GM12878 (cell line): Measurements from ENCODE around the gene PRKAR1A. TPM values are rescaled to one million over a fixed set of nuclear protein-coding genes. Genes with fewer than 3 reads are reported as not detected.

Experiments
- ATAC-seq: fragments of 200-7000 bp; cut with Tn5 transposase; 3 replicates; pipeline ENCODE4 v1.9.1; 2020; ENCODE audit warnings: mild to moderate bottlenecking, moderate library complexity
- BruUV-seq: library from RNA; stranded (reverse); fragments of 400-500 nt; replicated peaks from 2 replicates; lab custom pipeline; 2021; lab: Mats Ljungman, UMichigan
- CTCF ChIA-PET: fragments of 300-600 bp; sonication (Branson Sonifier 250); formaldehyde crosslinking; extraction: SDS; loops from one replicate; lab custom pipeline; 2021; ENCODE audit warnings: inconsistent platforms; lab: Yijun Ruan, JAX
- POLR2A ChIA-PET: fragments of 350-600 bp; formaldehyde crosslinking; extraction: SDS; loops from one replicate; lab custom pipeline; 2021; ENCODE audit warnings: inconsistent platforms; lab: Charles Lee
- RAD21 ChIA-PET: fragments of 300-600 bp; sonication (Branson Sonifier 250); formaldehyde crosslinking; loops from one replicate; lab custom pipeline; 2023; ENCODE audit warnings: antibody characterized with exemption; ENCODE audit not compliant: unreplicated experiment; lab: Charles Lee
- SMC1A ChIA-PET: fragments of 300-600 bp; sonication (Branson Sonifier 250); formaldehyde crosslinking; loops from one replicate; lab custom pipeline; 2023; ENCODE audit not compliant: unreplicated experiment, uncharacterized antibody; lab: Charles Lee
- DNase-seq: peaks from one replicate; pipeline ENCODE4 v3.0.0-alpha.2; 2011; ENCODE audit warnings: low read depth, low spot score
- FAIRE-seq: peaks from 3 replicates; lab custom pipeline; 2011; peaks lifted over from hg19 to GRCh38; lab: Jason Lieb, UNC
- H2AFZ ChIP-seq: 2 replicates; pipeline ENCODE4 v1.6.0; 2011; ENCODE audit warnings: low read depth, low read length, control low read depth; ENCODE audit not compliant: control insufficient read depth
- H3K27ac ChIP-seq: 2 replicates; pipeline ENCODE4 v1.5.1; 2011; ENCODE audit warnings: control low read depth; ENCODE audit not compliant: control insufficient read depth, insufficient read depth
- H3K27me3 ChIP-seq, 2 experiments: replicated peaks in 1 of 2; 2 replicates each; pipeline versions ENCODE4 v1.6.0 to v1.6.1; 2011; ENCODE audit warnings: low read length in 1 of 2; ENCODE audit not compliant: control insufficient read depth in 2 of 2, insufficient read depth in 2 of 2
- H3K36me3 ChIP-seq, 2 experiments: 2 replicates each; pipeline ENCODE4 v1.5.1; 2011; ENCODE audit warnings: low read length in 1 of 2; ENCODE audit not compliant: control insufficient read depth in 2 of 2, insufficient read depth in 2 of 2
- H3K4me1 ChIP-seq: 2 replicates; pipeline ENCODE4 v1.6.1; 2011; ENCODE audit warnings: mild to moderate bottlenecking, low read length, moderate library complexity, mixed read lengths; ENCODE audit not compliant: control insufficient read depth, insufficient read depth
- H3K4me2 ChIP-seq: 2 replicates; pipeline ENCODE4 v1.6.0; 2011; ENCODE audit warnings: control low read depth; ENCODE audit not compliant: control insufficient read depth, insufficient read depth
- H3K4me3 ChIP-seq: fragments of 200-600 bp; sonication (generic); 2 replicates; pipeline ENCODE4 v1.5.1; 2016
- H3K79me2 ChIP-seq: 2 replicates; pipeline ENCODE4 v1.6.0; 2011; ENCODE audit warnings: low read length; ENCODE audit not compliant: control insufficient read depth, insufficient read depth
- H3K9ac ChIP-seq: 2 replicates; pipeline ENCODE4 v1.8.0; 2011; ENCODE audit warnings: low read length, control low read depth, mixed read lengths; ENCODE audit not compliant: control insufficient read depth, insufficient read depth
- H3K9me3 ChIP-seq: replicated peaks from 3 replicates; pipeline ENCODE4 v1.5.1; 2011; ENCODE audit warnings: mild to moderate bottlenecking, low read length; ENCODE audit not compliant: control insufficient read depth, insufficient read depth
- H4K20me1 ChIP-seq: 2 replicates; pipeline ENCODE4 v1.6.0; 2011; ENCODE audit not compliant: control insufficient read depth, insufficient read depth
- BMI1 ChIP-seq: fragments of 450-650 bp; IDR thresholded peaks from 2 replicates; pipeline ENCODE4 v1.6.1; 2016; ENCODE audit warnings: mild to moderate bottlenecking, moderate library complexity, borderline replicate concordance
- EZH2 ChIP-seq: IDR thresholded peaks from 2 replicates; pipeline ENCODE4 v1.6.1; 2012; ENCODE audit warnings: low read depth, mild to moderate bottlenecking, control low read depth, inconsistent platforms, low read length, borderline replicate concordance; ENCODE audit not compliant: control insufficient read depth
- FOXM1 ChIP-seq: IDR thresholded peaks from 2 replicates; pipeline ENCODE4 v1.6.1; 2012; ENCODE audit warnings: low read depth, mild to moderate bottlenecking, inconsistent platforms, low read length, moderate library complexity
- GABPA ChIP-seq: IDR thresholded peaks from 2 replicates; pipeline ENCODE4 v1.6.1; 2014; ENCODE audit warnings: antibody characterized with exemption, low read depth, mild to moderate bottlenecking, inconsistent platforms
- IKZF2 ChIP-seq, 2 experiments: fragments of 450-650 bp; IDR thresholded peaks; 2 replicates each; pipeline ENCODE4 v1.6.1; 2017; ENCODE audit warnings: mild to moderate bottlenecking in 2 of 2, moderate library complexity in 2 of 2
- IRF4 ChIP-seq: IDR thresholded peaks from 2 replicates; pipeline ENCODE4 v1.6.1; 2011; ENCODE audit warnings: low read depth, low read length
- MLLT1 ChIP-seq: fragments of 450-650 bp; IDR thresholded peaks from 2 replicates; pipeline ENCODE4 v1.6.1; 2016; ENCODE audit warnings: mild to moderate bottlenecking
- NBN ChIP-seq: fragments of 450-650 bp; IDR thresholded peaks from 2 replicates; pipeline ENCODE4 v1.6.1; 2016
- NKRF ChIP-seq: fragments of 450-650 bp; conservative IDR thresholded peaks from 2 replicates; pipeline ENCODE4 v1.6.1; 2017; ENCODE audit warnings: mild to moderate bottlenecking, moderate library complexity
- POLR2A ChIP-seq: IDR thresholded peaks from 2 replicates; pipeline ENCODE4 v1.6.1; 2011; ENCODE audit warnings: low read depth, mild to moderate bottlenecking, low read length
- POLR2AphosphoS2 ChIP-seq: IDR thresholded peaks from 2 replicates; pipeline ENCODE4 v1.6.1; 2011; ENCODE audit warnings: low read depth, mild to moderate bottlenecking, low read length, improper control_type of control experiment, moderate library complexity
- POU2F2 ChIP-seq: IDR thresholded peaks from 3 replicates; pipeline ENCODE4 v1.6.1; 2011; ENCODE audit warnings: low read depth, mild to moderate bottlenecking, low read length, borderline replicate concordance
- REST ChIP-seq: IDR thresholded peaks from 2 replicates; pipeline ENCODE4 v1.6.1; 2012; ENCODE audit warnings: mild to moderate bottlenecking, low read depth, low read length
- SREBF2 ChIP-seq: IDR thresholded peaks from 2 replicates; pipeline ENCODE4 v1.6.1; 2012; ENCODE audit warnings: mild to moderate bottlenecking, low read length
- SUZ12 ChIP-seq: fragments of 200-600 bp; sonication (generic); IDR thresholded peaks from one replicate; pipeline ENCODE4 v1.6.1; 2018; ENCODE audit warnings: antibody characterized with exemption, mild to moderate bottlenecking; ENCODE audit not compliant: unreplicated experiment
- WRNIP1 ChIP-seq: IDR thresholded peaks from 2 replicates; pipeline ENCODE4 v1.6.1; 2011; ENCODE audit warnings: low read depth, low read length, improper control_type of control experiment, borderline replicate concordance
- ZNF274 ChIP-seq: IDR thresholded peaks from one replicate; pipeline ENCODE4 v1.8.0; 2011; ENCODE audit not compliant: insufficient read length, insufficient read depth
- ZNF384 ChIP-seq: IDR thresholded peaks from 2 replicates; pipeline ENCODE4 v1.6.1; 2012; ENCODE audit warnings: low read depth, mild to moderate bottlenecking, low read length, improper control_type of control experiment, borderline replicate concordance
- ZSCAN29 ChIP-seq: fragments of 450-650 bp; IDR thresholded peaks from 2 replicates; pipeline ENCODE4 v1.6.1; 2017; ENCODE audit warnings: mild to moderate bottlenecking, moderate library complexity
- WGBS: methylation state at CpG from one replicate; pipeline ENCODE4 v1.1.6; 2016; ENCODE audit warnings: low lambda C conversion rate; ENCODE audit not compliant: insufficient replicate concordance, insufficient coverage; ENCODE audit errors: missing lambda C conversion rate; 5-methylcytosine and 5-hydroxymethylcytosine counted together
- in situ Hi-C: fragments of 300-500 bp; cut with MboI; formaldehyde crosslinking; loops from 9 replicates; pipeline ENCODE4 v1.14.3; 2018; ENCODE audit warnings: mixed read lengths
- intact Hi-C: fragments of 100-400 bp; cut with micrococcal nuclease; formaldehyde crosslinking; loops from one replicate; pipeline ENCODE4 v1.14.2; 2022; ENCODE audit not compliant: unreplicated experiment
- polyA plus RNA-seq, 11 experiments: library from polyadenylated mRNA; depleted of rRNA in 4 of 11; unstranded in 6 of 11; stranded (reverse) in 5 of 11; fragments of >200 nt; fragmentation: Nextera tagmentation in 4 of 11; fragmentation: Illumina TruSeq in 1 of 11; extraction: Ambion mirVana in 4 of 11; extraction: Trizol in 1 of 11; gene quantifications; 1 replicate in 1 of 11; 2 replicates in 10 of 11; pipeline versions ENCODE4 v1.2.1 to v1.2.3, GENCODE V29; 2011 to 2016; ENCODE audit warnings: inconsistent platforms in 2 of 11, missing spikeins in 2 of 11, low read depth in 1 of 11
- total RNA-seq, 4 experiments: library from RNA; depleted of rRNA in 3 of 4; stranded (reverse); fragments of >200 nt in 3 of 4; fragmentation: Illumina TruSeq in 1 of 4; extraction: Trizol in 1 of 4; gene quantifications; 2 replicates each; pipeline versions ENCODE4 v1.2.1 to v1.2.3, GENCODE V29; 2013 to 2021

Gene PRKAR1A
- total and polyA plus RNA-seq, 10 of the 15 experiments (the other 5 are each of a cell fraction or from before 2014, with no cell fraction given): 29.1 to 200 (median 125) TPM

GRCh38 chr17:68570526-68570925 lies 58.3 kb downstream of the PRKAR1A start:
- ChIA-PET SMC1A (no interaction called here), POLR2A (no interaction called here)
- TF ChIP-seq REST (no peak), FOXM1 (no peak), IKZF2 (IDR thresholded peaks at IDR 0.05) (no peak), ZNF274 (no peak), ZSCAN29 (no peak), ZNF384 (no peak), SUZ12 (no peak), EZH2 (no peak), BMI1 (no peak), MLLT1 (no peak), NKRF (no peak), NBN (no peak), GABPA (no peak), SREBF2 (no peak), WRNIP1 (no peak), IRF4 (no peak), POU2F2 (no peak), POLR2A (no peak), POLR2AphosphoS2 (no peak)

More at GRCh38 chr17:68570526-68570925, 58.3 kb downstream of the PRKAR1A start:
- DNase-seq: no peak
- ChIA-PET RAD21 (no interaction called here), CTCF (interaction anchor here (1.0 kb wide), 1 partner anchor 43 kb away, joined by 4 read pairs; no protein-coding TSS in a partner anchor)
- BruUV-seq: no TSS peak
- H3K4me2 ChIP-seq: no peak overlapping the region
- H3K9ac ChIP-seq: no peak overlapping the region
- H3K27me3 ChIP-seq: no peaks in the 10 kb centered on the region; a peak in 1 of 4 replicates
- intact Hi-C loops: no loop called here
- H3K9me3 ChIP-seq: no peaks in the 10 kb centered on the region
- no peak overlapping the region for H3K27ac ChIP-seq
- H3K79me2 ChIP-seq: no peaks in the 10 kb centered on the region
- FAIRE-seq: no peak
- no peak for ATAC-seq
- H2AFZ ChIP-seq: no peak overlapping the region
- H3K4me3 ChIP-seq: no peak overlapping the region
- H4K20me1 ChIP-seq: no peaks in the 10 kb centered on the region
- WGBS: 6% methylated on average over 1 of the region's 1 CpG
- no peaks in the 10 kb centered on the region for H3K36me3 ChIP-seq
- H3K4me1 ChIP-seq: no peaks in the 10 kb centered on the region
- in situ Hi-C loops: no loop called here
